GM21619 (cell line): ENCODE measurements around the gene PIPOX.

Experiments used
- ATAC-seq: cut with Tn5 transposase; IDR thresholded peaks from one replicate; pipeline ENCODE4 v1.9.1; 2021; ENCODE audit not compliant: unreplicated experiment

Gene PIPOX

DNA sequence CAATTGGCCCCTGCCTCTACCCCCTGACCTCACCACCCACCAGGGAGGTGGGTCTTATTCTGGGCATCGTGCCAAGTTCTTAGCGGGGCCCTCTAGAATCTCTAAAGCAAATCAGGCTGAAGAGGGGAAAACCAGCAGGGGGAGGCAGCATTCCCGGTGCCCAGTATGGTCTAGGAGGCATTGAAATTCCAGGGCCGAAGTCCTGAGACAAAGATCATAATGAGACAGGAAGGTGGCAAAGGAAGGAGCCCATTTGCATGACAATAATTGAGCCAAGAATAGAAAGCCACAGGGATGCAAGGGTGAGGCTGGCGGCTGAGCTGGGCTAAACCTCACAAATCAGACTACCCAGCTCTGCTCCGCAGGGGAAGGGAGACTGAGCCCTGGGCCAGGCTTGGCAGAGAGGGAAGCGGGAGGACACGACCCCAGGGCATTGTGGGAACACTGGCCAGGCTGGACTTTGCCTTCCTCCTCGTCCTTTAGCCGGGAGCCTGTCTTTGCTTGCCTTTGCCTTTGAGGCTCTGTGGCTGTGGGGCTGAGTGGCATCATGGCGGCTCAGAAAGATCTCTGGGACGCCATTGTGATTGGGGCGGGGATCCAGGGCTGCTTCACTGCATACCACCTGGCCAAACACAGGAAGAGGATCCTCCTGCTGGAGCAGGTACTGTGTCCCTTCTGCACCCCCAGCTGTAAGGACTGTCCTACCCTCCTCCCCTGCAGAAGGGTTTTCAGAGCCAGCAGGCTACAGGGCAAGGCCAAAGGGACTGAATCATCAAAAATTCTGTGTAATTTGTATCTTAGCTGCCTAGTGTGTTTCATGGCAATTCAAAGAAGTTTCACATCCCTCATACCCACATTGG is at the start of gene PIPOX:
PIPOX (plus strand) TSS at position 463 of the 860 bp plus-strand sequence; CDS start at position 548, 85 bp downstream.
- ATAC-seq: no peak

DNA sequence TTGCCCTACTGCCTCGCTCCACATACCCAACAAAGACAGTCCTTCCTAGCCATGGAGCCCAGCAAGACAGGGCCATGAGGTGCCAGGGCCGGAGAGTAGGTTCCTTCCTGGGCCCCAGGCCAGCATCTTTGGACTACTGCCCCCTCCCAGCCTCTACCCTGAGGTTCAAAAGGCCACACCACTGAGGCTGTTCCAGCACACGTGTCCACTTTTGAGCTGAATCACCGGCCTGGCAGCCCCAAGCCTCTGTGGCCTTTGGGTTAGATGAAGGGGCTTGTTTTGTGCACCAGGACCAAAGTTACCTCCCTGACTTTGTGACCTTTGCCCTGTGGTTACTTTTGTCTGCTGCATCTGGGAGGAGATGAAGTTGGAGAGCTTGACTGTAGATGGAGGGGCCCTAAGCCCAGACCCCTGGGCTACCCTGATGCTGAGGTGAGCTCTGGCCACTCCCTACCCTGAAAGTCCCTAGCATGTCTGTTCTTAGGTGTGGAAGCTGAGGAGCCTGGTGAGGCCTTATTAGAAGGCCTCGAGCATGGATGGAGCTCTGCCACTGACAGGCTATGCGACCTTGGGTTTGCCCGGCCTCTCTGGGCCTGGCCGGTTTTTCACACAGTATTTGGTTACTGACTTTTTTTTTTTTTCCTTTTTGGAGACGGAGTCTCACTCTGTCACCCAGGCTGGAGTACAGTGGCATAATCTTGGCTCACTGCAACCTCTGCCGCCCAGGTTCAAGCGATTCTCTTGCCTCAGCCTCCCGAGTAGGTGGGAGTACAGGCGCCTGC is 49.1 kb upstream of the PIPOX start:
- no peak for ATAC-seq

GRCh38 chr17:28996554-28997096 is 46.3 kb upstream of the PIPOX start:
- no peak for ATAC-seq

GRCh38 chr17:28997806-28998205 is 45.1 kb upstream of the PIPOX start:
- no peak for ATAC-seq

DNA sequence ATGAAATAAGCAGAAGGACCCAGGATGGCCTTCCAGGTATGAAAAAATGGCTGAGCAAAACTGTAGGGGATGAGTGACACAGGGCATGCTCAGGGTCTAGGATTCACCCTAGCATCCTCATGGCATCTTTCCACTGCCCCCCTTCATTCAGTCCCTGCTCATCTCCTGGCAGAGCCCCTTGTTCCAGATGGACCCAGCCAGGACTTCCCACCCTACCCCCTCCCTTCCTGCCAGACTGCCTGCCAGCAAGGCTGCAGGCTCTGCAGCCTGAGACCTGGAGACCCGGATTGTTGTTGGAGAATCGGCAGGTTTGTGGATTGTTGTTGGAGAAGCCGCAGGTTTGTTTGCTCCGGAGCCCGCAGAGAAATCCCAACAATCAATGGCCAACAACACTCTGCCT is 43.7 kb upstream of the PIPOX start:
- ATAC-seq: no peak

- no peak for ATAC-seq
Observed at GRCh38 chr17:29000973-29001372, 42.0 kb upstream of the PIPOX start.

DNA sequence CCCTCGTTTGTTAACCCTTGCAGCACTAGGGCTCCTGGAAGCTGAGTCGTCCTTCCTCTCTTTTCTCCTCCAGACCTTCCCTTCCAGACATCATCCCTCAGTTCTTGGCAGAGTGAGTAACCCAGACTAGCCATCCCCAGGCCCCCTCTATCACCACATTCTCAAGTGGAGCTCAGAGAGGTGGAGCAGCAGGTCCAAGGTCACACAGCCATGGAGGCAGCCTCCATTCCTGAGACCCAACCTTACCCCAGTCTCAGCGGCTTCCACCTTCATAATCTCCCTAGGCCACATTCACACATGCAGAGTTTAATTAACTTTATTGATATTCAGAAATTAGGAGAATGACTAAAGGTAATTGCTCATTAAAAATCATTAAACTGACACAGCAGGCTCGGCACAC is 40.1 kb upstream of the PIPOX start:
- no peak for ATAC-seq

DNA sequence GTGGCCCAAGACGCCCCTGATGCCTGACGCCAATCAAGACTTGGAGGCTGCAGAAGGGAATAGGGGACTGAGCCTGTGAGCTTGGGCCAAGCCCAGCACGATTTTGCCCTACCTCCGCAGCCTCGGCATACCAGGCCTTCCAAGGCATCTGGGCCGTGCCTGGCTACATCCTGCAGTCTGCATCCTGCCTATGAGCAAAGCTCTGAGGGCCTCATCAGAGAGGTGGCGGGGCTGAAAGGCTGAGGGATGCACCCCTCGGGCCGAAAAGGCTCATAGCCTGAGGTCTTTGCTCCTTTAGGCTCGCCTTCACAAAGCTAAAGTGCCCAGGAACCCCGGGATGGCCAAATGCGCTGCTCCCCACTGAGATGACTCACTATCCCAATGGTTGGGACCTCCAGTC is 39.7 kb upstream of the PIPOX start:
- ATAC-seq: no peak

GRCh38 chr17:29004081-29004692 is 38.8 kb upstream of the PIPOX start:
- no peak for ATAC-seq

DNA sequence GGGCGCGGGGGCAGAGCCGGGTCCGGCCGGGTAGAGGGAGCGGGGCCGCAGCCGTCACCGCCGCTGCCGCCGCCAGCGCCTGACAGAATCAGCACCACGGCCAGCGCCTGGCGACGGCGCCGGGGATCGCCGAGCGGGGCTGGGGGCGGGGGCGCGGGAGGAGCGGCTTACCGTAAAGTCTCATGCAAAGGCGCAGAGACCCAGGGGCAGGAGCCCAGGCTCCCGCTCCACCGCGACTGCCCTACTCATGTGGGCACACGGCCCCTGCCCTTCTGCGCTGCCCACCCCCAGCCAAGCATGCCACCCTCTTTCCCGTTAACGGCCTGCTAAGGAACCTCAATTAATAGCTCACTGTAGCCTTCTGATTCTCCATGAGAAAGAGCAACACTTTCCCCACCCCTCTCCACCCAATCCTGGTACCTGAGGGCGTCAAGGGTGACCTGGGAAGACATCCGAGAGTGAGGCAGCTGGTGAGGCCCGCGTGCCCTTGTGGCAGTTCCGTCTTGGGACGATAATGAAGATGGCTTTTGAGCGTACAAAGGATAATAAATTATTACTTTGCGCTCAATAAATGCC is 36.9 kb upstream of the PIPOX start, which contains the start of gene SEZ6:
SEZ6 (minus strand) TSS at position 98 of the 576 bp plus-strand sequence. CDS start 164 bp downstream, outside the sequence.
- ATAC-seq: no peak

GRCh38 chr17:29007456-29007855 is 35.5 kb upstream of the PIPOX start:
- no peak for ATAC-seq

DNA sequence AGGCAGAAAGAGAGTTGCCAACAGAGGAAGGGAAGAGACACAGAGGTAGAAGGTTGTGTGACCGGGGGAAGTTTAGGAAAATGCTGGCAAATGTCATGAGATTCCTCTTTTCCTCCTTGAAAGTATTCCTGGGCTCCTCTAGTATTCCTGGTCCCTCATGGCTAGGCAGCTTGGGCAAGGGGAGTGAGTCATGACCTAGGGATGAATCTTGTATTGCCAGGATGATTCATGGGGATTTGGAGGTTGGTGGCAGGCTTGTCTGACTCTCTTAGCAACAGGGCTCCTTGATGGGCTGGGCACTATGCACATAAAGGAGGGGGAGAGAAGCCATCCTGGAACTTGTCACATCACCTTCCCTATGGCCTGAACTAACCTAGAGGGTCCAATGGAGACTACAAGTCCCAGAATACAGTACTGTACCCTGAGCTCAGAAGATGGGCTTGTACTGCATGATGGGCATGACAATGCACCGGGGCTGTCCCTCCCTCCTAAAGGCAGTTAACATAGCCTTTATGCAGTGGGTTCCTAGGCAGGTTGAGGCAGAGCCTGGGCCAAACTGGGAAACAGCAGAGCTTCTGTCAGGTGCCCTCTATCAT is 35.0 kb upstream of the PIPOX start:
- ATAC-seq: no peak

GRCh38 chr17:29008591-29008990 is 34.4 kb upstream of the PIPOX start:
- no peak for ATAC-seq

GRCh38 chr17:29010129-29010528 is 32.8 kb upstream of the PIPOX start:
- no peak for ATAC-seq

- no peak for ATAC-seq
Observed at GRCh38 chr17:29010586-29010985, 32.4 kb upstream of the PIPOX start.

- ATAC-seq: no peak
Observed at GRCh38 chr17:29012535-29012934, 30.4 kb upstream of the PIPOX start.

GRCh38 chr17:29014716-29015115 is 28.2 kb upstream of the PIPOX start:
- ATAC-seq: no peak

- ATAC-seq: no peak
Observed at GRCh38 chr17:29016345-29017210, 26.4 kb upstream of the PIPOX start.

GRCh38 chr17:29018788-29019474 is 24.0 kb upstream of the PIPOX start:
- no peak for ATAC-seq
